K562 (cell line): ENCODE data around the gene TPM4. TPM values are rescaled to one million over a fixed set of nuclear protein-coding genes. Genes with fewer than 3 reads are reported as not detected.

Experiments
- ARNT ChIP-seq, 2 experiments: fragments of 450-650 bp; IDR thresholded peaks; 2 replicates each; pipeline ENCODE4 v1.6.1; 2016; ENCODE audit warnings: mild to moderate bottlenecking in 1 of 2
- E4F1 ChIP-seq: fragments of 250-450 bp; sonication (Bioruptor Pico); IDR thresholded peaks from 2 replicates; pipeline ENCODE4 v1.5.0; 2021; ENCODE audit warnings: mild to moderate bottlenecking, borderline replicate concordance
- FIP1L1 ChIP-seq: fragments of 200-400 bp; formaldehyde crosslinking; IDR thresholded peaks from 2 replicates; pipeline ENCODE4 v1.6.1; 2018; ENCODE audit warnings: mild to moderate bottlenecking, low read depth, low read length; ENCODE audit not compliant: poor library complexity, severe bottlenecking
- FOS ChIP-seq: IDR thresholded peaks from 3 replicates; pipeline ENCODE4 v1.6.1; 2011; ENCODE audit not compliant: insufficient read length; ENCODE audit errors: extremely low read depth
- FOXP1 ChIP-seq: sonication (generic); formaldehyde crosslinking; IDR thresholded peaks from 2 replicates; pipeline ENCODE4 v1.8.0; 2022; ENCODE audit warnings: mild to moderate bottlenecking, missing genetic modification reagents
- GTF2B ChIP-seq: IDR thresholded peaks from 2 replicates; pipeline ENCODE4 v1.6.1; 2011; ENCODE audit not compliant: insufficient read length; ENCODE audit errors: extremely low read depth
- LCOR ChIP-seq: sonication (generic); formaldehyde crosslinking; IDR thresholded peaks from 2 replicates; pipeline ENCODE4 v1.8.0; 2022; ENCODE audit warnings: mild to moderate bottlenecking, missing genetic modification reagents
- MTF1 ChIP-seq: fragments of 250-450 bp; sonication (Bioruptor Pico); IDR thresholded peaks from 2 replicates; pipeline ENCODE4 v1.9.0; 2021; ENCODE audit warnings: moderate library complexity, mild to moderate bottlenecking, inconsistent platforms, borderline replicate concordance
- MYBL2 ChIP-seq, 2 experiments: fragments of 450-650 bp in 1 of 2; sonication (generic) in 1 of 2; formaldehyde crosslinking in 1 of 2; IDR thresholded peaks; 2 replicates each; pipeline versions ENCODE4 v1.6.1 to v1.8.1; 2017 to 2022; ENCODE audit warnings: borderline replicate concordance in 1 of 2, inconsistent platforms in 1 of 2, low read depth in 1 of 2, mild to moderate bottlenecking in 1 of 2, missing genetic modification reagents in 1 of 2, moderate library complexity in 1 of 2
- NR2C2 ChIP-seq, 2 experiments: fragments of 200-800 bp in 1 of 2; sonication (Bioruptor generic) in 1 of 2; sonication (generic) in 1 of 2; formaldehyde crosslinking in 1 of 2; IDR thresholded peaks; 2 replicates each; pipeline versions ENCODE4 v1.6.1 to v1.8.0; 2016 to 2022; ENCODE audit warnings: mild to moderate bottlenecking in 1 of 2, missing compliant biosample characterization in 1 of 2, missing genetic modification characterization in 1 of 2, missing genetic modification reagents in 1 of 2
- RBM34 ChIP-seq: fragments of 200-400 bp; formaldehyde crosslinking; IDR thresholded peaks from 2 replicates; pipeline ENCODE4 v1.6.1; 2018; ENCODE audit warnings: low read length, borderline replicate concordance; ENCODE audit not compliant: insufficient read depth
- SRSF1 ChIP-seq: fragments of 200-400 bp; formaldehyde crosslinking; IDR thresholded peaks from 2 replicates; pipeline ENCODE4 v1.6.1; 2017; ENCODE audit warnings: mild to moderate bottlenecking, low read depth, low read length, moderate library complexity
- ZNF133 ChIP-seq: fragments of 250-450 bp; sonication (Bioruptor Pico); IDR thresholded peaks from 2 replicates; pipeline ENCODE4 v1.4.0; 2020; ENCODE audit warnings: mild to moderate bottlenecking
- ZNF507 ChIP-seq: conservative IDR thresholded peaks from 2 replicates; pipeline ENCODE4 v1.6.1; 2017; ENCODE audit warnings: missing genetic modification characterization, missing compliant biosample characterization
- ZNF551 ChIP-seq: fragments of 250-450 bp; sonication (Bioruptor Pico); IDR thresholded peaks from 2 replicates; pipeline ENCODE4 v1.5.0; 2021; ENCODE audit warnings: mild to moderate bottlenecking, moderate library complexity
- polyA plus RNA-seq, 8 experiments: library from polyadenylated mRNA; depleted of rRNA in 4 of 8; stranded (reverse) in 5 of 8; unstranded in 3 of 8; fragments of >200 nt; fragmentation: Nextera tagmentation in 2 of 8; fragmentation: Illumina TruSeq in 1 of 8; extraction: Ambion mirVana in 2 of 8; extraction: Trizol in 1 of 8; gene quantifications; 2 replicates each; pipeline versions ENCODE4 v1.2.1 to v1.2.3, GENCODE V29; 2011 to 2014; ENCODE audit warnings: inconsistent platforms in 1 of 8, missing spikeins in 1 of 8
- total RNA-seq, 7 experiments: library from RNA; depleted of rRNA in 6 of 7; stranded (reverse); fragments of >200 nt in 6 of 7; fragmentation: Illumina TruSeq in 2 of 7; extraction: Trizol in 2 of 7; gene quantifications; 2 replicates each; pipeline versions ENCODE4 v1.2.1 to v1.2.3, GENCODE V29; 2011 to 2021; ENCODE audit warnings: low replicate concordance in 1 of 7
- TF ChIP-seq, protein P1 (sequence below): sonication (generic); formaldehyde crosslinking; IDR thresholded peaks from 2 replicates; pipeline ENCODE4 v1.8.1; 2023; ENCODE audit warnings: mild to moderate bottlenecking, missing genetic modification reagents
- TF ChIP-seq, protein P2 (sequence below), 2 experiments: IDR thresholded peaks in 1 of 2; conservative IDR thresholded peaks in 1 of 2; 2 replicates each; pipeline ENCODE4 v1.6.1; 2016; ENCODE audit warnings: low read depth in 2 of 2, mild to moderate bottlenecking in 1 of 2, missing compliant biosample characterization in 1 of 2, missing genetic modification characterization in 1 of 2, moderate library complexity in 1 of 2

TPM4 gene
- total and polyA plus RNA-seq, 9 of the 15 experiments (the other 6 are each of a cell fraction or from before 2014, with no cell fraction given) = 28.1 to 111 (median 77.4) TPM

GRCh38 chr19:16078759-16079707 is 2.7 kb downstream of the TPM4 start (continued):
- TF ChIP-seq, protein P1, sequence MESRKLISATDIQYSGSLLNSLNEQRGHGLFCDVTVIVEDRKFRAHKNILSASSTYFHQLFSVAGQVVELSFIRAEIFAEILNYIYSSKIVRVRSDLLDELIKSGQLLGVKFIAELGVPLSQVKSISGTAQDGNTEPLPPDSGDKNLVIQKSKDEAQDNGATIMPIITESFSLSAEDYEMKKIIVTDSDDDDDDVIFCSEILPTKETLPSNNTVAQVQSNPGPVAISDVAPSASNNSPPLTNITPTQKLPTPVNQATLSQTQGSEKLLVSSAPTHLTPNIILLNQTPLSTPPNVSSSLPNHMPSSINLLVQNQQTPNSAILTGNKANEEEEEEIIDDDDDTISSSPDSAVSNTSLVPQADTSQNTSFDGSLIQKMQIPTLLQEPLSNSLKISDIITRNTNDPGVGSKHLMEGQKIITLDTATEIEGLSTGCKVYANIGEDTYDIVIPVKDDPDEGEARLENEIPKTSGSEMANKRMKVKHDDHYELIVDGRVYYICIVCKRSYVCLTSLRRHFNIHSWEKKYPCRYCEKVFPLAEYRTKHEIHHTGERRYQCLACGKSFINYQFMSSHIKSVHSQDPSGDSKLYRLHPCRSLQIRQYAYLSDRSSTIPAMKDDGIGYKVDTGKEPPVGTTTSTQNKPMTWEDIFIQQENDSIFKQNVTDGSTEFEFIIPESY (CRISPR knock-in tag) = 0 out of 2 replicates have a peak, but pooled peaks have one; percentile 31
- TF ChIP-seq ARNT (IDR thresholded peaks at IDR 0.05) (peak; percentile 80 to 87), MTF1 (no peak), ZNF507 (tag) (no peak), NR2C2 (CRISPR knock-in tag; IDR thresholded peaks at IDR 0.05) (no peak), NR2C2 (tag; IDR thresholded peaks at IDR 0.05) (peak; percentile 62), E4F1 (no peak), LCOR (peak; percentile 78), ZNF551 (no peak), FOS (peak; percentile 7), GTF2B (no peak), ZNF133 (CRISPR knock-in tag) (no peak), SRSF1 (no peak), FIP1L1 (no peak), RBM34 (no peak), FOXP1 (CRISPR knock-in tag) (no peak), MYBL2 (IDR thresholded peaks at IDR 0.05; ENCODE audit: low read depth) (peak; percentile 42; the same call in 1 of the 2 replicates), MYBL2 (CRISPR knock-in tag; IDR thresholded peaks at IDR 0.05; ENCODE audit: borderline replicate concordance) (no peak)
- TF ChIP-seq, protein P2, sequence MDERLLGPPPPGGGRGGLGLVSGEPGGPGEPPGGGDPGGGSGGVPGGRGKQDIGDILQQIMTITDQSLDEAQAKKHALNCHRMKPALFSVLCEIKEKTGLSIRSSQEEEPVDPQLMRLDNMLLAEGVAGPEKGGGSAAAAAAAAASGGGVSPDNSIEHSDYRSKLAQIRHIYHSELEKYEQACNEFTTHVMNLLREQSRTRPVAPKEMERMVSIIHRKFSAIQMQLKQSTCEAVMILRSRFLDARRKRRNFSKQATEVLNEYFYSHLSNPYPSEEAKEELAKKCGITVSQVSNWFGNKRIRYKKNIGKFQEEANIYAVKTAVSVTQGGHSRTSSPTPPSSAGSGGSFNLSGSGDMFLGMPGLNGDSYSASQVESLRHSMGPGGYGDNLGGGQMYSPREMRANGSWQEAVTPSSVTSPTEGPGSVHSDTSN (CRISPR knock-in tag; IDR thresholded peaks at IDR 0.05; ENCODE audit: low read depth) = no peak
- TF ChIP-seq, protein P2 (tag; conservative IDR thresholded peaks at IDR 0.05; ENCODE audit: low read depth) = peak; percentile 85
